ENCODE data around the gene CALHM3.

DNA sequence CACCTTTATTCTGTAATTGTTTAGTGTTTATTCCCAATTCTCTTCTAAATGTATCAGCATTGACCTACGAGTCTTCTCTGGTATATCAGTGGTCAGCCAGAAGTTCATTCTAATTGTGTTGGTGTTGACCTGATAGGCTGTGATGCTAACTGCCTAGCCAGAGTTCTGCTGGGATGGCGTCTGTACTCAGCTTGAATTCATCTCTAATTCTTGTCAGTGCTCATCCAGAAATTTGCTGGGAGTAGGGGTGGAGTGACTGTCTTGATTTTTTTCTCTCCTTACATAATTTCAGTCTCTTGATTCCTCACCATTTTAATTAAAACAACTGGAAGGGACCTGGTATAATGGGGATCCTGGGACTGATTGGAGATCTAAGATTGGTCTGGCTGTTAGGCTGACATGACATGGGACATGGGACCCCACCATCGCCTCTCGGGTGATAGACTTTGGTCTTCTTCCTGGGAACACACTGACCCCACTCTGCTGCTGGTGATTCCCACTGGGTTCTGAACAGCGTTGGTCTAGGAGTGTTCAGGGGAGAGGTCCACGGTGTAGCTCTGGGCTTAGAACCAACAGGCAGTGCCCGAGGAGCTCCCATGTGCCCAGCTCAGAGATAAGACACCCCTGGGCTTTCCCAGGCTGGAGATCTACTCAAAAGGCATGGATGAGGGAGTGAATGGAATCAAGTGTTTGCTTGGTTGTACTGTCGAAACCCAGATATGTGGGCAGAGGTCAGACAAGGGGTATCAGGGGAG lies 18.3 kb upstream of the CALHM3 start:
- TF ChIP-seq, protein P1, sequence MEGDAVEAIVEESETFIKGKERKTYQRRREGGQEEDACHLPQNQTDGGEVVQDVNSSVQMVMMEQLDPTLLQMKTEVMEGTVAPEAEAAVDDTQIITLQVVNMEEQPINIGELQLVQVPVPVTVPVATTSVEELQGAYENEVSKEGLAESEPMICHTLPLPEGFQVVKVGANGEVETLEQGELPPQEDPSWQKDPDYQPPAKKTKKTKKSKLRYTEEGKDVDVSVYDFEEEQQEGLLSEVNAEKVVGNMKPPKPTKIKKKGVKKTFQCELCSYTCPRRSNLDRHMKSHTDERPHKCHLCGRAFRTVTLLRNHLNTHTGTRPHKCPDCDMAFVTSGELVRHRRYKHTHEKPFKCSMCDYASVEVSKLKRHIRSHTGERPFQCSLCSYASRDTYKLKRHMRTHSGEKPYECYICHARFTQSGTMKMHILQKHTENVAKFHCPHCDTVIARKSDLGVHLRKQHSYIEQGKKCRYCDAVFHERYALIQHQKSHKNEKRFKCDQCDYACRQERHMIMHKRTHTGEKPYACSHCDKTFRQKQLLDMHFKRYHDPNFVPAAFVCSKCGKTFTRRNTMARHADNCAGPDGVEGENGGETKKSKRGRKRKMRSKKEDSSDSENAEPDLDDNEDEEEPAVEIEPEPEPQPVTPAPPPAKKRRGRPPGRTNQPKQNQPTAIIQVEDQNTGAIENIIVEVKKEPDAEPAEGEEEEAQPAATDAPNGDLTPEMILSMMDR (conservative IDR thresholded peaks at IDR 0.05): no peak
- TF ChIP-seq EZH2 (IDR thresholded peaks at IDR 0.05; ENCODE audit: low read depth): no peak

Measured in PC-9 (cell line).